Measurements from ENCODE around the gene LRP6.

DNA sequence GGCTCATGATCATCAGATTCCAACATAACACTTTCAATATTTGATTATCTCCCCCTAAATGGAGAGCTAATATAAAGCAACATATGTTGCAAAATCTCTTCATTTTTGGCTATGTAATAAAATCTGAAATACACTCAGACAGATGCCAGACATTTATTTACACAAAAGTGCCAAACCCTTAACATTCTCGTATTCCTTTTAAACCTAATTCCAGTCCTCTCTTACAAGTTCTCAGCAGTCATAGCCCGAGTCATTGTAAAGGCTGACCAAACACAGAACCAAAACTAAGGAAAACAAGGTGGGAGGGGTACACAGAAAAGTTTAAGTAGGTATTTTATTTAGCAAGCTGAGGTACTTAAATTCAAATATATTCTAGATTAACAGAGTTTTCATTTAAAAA is 81.4 kb downstream of the LRP6 start:
- no peak for TF ChIP-seq EZH2 (IDR thresholded peaks at IDR 0.05; ENCODE audit: low read length, missing control alignments)
- TF ChIP-seq CTCF (conservative IDR thresholded peaks at IDR 0.05 in 1 of 2, IDR thresholded peaks at IDR 0.05 in 1 of 2; ENCODE audit: low read depth in 1 of 2, low read length in 2 of 2), result no peak
